Measurements from ENCODE around the gene ZNF664. TPM values are rescaled to one million over a fixed set of nuclear protein-coding genes. Genes with fewer than 3 reads are reported as not detected.

Gene ZNF664
- total RNA-seq, 1 donor from 2014 or later, result 310 TPM

GRCh38 chr12:123991372-123991951 lies 18.4 kb downstream of the ZNF664 start:
- Mint-ChIP-seq H3K4me3 (ENCODE audit: unreplicated experiment) (no peak overlapping the region), H3K4me1 (ENCODE audit: low read depth, unreplicated experiment) (peaks cover 33% of the 10 kb centered on the region), H3K27me3 (ENCODE audit: unreplicated experiment) (no peaks in the 10 kb centered on the region), H3K36me3 (ENCODE audit: unreplicated experiment) (peaks cover 6% of the 10 kb centered on the region), H3K9me3 (ENCODE audit: unreplicated experiment) (peaks cover 5% of the 10 kb centered on the region), H3K27ac (ENCODE audit: unreplicated experiment) (no peak overlapping the region)
- TF ChIP-seq CTCF (IDR thresholded peaks at IDR 0.05; ENCODE audit: partially characterized antibody, unreplicated experiment), result no peak
- no peak for DNase-seq

- Mint-ChIP-seq H3K27me3 (ENCODE audit: unreplicated experiment) (no peaks in the 10 kb centered on the region), H3K4me1 (ENCODE audit: low read depth, unreplicated experiment) (peaks cover 29% of the 10 kb centered on the region)
These were observed 19.3 kb downstream of the ZNF664 start for GRCh38 chr12:123992118-123992825.

GRCh38 chr12:123995023-123995748 lies 22.2 kb downstream of the ZNF664 start:
- Mint-ChIP-seq H3K27me3 (ENCODE audit: unreplicated experiment) (no peaks in the 10 kb centered on the region), H3K4me3 (ENCODE audit: unreplicated experiment) (no peak overlapping the region), H3K27ac (ENCODE audit: unreplicated experiment) (no peak overlapping the region), H3K9me3 (ENCODE audit: unreplicated experiment) (no peaks in the 10 kb centered on the region), H3K4me1 (ENCODE audit: low read depth, unreplicated experiment) (peaks cover 24% of the 10 kb centered on the region), H3K36me3 (ENCODE audit: unreplicated experiment) (no peaks in the 10 kb centered on the region)
- no peak for TF ChIP-seq CTCF (IDR thresholded peaks at IDR 0.05; ENCODE audit: partially characterized antibody, unreplicated experiment)
- DNase-seq, result no peak

More at GRCh38 chr12:123992118-123992825, 19.3 kb downstream of the ZNF664 start:
- TF ChIP-seq CTCF (IDR thresholded peaks at IDR 0.05; ENCODE audit: partially characterized antibody, unreplicated experiment), result no peak
- Mint-ChIP-seq H3K4me3 (ENCODE audit: unreplicated experiment) (no peak overlapping the region), H3K36me3 (ENCODE audit: unreplicated experiment) (peaks cover 6% of the 10 kb centered on the region), H3K9me3 (ENCODE audit: unreplicated experiment) (peaks cover 5% of the 10 kb centered on the region), H3K27ac (ENCODE audit: unreplicated experiment) (no peak overlapping the region)
- no peak for DNase-seq

GRCh38 chr12:123996581-123996980 lies 23.6 kb downstream of the ZNF664 start:
- H3K4me1 Mint-ChIP-seq (ENCODE audit: low read depth, unreplicated experiment), result peaks cover 18% of the 10 kb centered on the region
- no peaks in the 10 kb centered on the region for H3K36me3 Mint-ChIP-seq (ENCODE audit: unreplicated experiment)
- no peaks in the 10 kb centered on the region for H3K27me3 Mint-ChIP-seq (ENCODE audit: unreplicated experiment)
- H3K9me3 Mint-ChIP-seq (ENCODE audit: unreplicated experiment), result no peaks in the 10 kb centered on the region
- TF ChIP-seq CTCF (IDR thresholded peaks at IDR 0.05; ENCODE audit: partially characterized antibody, unreplicated experiment), result no peak
- no peak overlapping the region for H3K4me3 Mint-ChIP-seq (ENCODE audit: unreplicated experiment)
- no peak for DNase-seq
- no peak overlapping the region for H3K27ac Mint-ChIP-seq (ENCODE audit: unreplicated experiment)
